NCI-H2171 (cell line): ENCODE measurements around the gene CIB2.

Experiments
- DNase-seq: peaks from one replicate; lab custom pipeline; 2025; lab: John Stamatoyannopoulos, UW

CIB2 gene

DNA sequence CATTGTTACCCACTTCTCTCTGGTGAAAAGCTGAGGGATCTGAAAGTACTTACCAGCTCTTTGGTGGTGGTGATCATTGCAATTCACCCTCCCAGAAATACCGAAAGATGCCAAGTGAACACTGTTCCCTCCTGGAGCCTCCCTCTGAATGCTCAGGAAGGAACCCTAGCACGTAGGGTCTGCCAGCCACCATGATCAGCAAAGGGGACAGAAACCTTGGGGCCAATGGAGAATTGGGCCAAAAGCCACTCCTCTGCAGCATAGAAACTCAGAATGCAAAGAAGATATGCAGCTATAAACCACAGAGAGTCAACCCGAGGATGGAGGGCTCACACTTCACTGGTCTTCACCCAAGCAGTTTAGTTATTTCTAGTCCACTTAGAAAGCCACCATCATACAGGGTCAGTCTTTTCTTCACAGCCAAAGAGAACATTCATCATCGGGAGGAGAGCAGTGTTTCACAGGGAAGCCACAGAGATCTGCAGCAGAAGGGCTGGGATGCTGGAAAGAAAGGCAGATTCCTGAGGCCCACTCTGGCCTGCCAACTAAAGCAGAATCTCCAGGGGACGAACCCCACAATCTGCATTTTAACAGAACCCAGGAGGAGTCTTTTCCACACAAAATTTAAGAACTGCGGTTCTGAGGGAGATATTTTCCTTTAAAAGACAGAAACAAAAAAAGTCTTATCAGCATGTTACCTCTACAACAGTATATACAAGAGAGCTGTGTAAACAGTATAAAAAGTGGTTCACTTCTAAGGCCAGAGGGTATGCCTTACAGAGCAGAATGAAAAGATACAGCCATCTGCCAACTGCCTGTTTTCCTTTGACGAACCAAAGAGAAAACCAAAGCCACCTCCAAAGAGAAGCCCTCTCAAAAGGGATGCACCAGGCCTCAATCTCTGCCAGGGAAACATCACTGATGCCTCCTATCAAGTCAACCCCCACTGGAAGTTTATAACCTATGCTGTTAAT is 65.0 kb downstream of the CIB2 start:
- no peak for DNase-seq

DNA sequence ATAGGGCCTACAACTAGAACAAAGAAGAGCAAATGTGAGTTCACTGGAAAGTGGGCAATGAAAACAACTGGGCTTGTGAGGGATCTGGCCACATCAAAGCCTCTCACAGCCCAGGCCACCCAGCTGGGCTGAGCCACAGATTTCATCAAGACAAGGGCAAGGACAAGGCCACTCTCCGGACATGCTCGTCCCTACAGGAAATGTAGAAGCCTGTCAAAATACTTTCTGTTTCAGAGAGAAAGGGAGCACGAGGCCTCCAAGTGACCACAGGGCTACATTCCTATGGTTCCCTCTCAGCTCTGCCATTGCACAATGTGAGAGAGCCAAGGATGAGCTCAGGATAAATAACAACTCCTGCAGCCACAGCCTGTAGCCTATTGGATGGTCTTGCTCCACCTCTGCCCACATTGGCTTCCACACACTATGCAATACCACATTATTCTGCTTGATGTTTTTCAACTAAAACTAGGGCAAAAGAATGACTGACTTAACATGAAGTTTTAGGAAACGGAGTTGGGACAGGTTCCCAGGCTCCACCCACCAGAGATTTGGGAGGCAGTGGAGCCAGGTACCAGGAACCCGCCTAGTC is 65.9 kb downstream of the CIB2 start:
- no peak for DNase-seq

DNA sequence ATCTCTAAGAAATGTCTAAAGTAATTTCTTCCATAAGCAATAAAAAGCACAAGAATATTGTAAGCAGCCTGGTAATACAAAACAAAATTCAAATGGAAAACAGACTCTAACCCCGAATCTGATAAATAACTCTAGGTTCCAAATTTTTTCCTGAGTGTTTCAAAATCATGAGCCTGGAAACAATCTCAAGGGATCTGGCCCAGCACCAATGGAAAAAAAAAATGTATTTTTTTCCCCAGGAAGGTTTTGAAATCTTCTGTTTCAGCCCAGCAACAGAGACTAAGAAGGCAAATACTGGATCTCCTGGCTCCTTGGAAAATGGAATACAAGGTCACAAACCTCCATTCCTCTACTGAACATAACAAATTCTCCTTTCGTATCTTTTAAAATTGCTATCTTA is 66.7 kb downstream of the CIB2 start:
- no peak for DNase-seq

DNA sequence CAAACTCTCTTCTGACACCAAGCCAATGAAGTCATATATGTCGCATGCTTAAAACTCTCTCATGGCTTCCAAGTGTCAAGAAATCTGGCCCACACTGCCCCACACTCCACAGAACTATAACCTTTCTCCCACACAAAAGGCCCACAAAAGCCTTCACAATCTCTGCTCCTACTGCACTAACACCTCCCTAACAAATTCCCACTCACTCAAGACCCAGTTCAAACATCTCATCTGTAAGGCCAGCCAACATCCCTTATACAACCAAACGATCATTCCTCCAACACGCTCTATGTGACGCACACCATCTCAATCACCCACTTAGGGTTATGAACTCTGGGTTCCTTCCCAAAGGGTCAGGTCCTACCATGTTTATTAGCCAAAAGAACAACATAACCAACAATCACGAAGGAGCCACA is 67.3 kb downstream of the CIB2 start:
- no peak for DNase-seq

DNA sequence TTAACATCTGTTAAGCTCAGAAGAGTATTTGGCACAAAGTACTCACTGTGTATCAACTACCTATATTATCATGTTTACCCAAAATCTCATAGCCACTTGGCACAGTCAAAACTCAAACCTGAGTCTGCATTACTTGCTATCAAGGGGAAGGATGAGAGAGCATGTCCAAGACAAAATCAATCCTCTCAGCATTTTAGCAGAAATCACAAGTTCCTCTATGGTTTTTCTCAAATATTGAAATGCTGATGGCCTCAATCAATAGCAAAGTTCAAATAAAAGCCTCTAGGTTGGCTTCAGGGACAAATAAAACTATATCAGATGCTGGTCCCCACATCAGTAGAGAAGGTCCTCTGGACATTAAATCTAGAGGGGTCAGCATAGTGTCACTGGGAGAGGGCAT is 68.0 kb downstream of the CIB2 start:
- no peak for DNase-seq

DNA sequence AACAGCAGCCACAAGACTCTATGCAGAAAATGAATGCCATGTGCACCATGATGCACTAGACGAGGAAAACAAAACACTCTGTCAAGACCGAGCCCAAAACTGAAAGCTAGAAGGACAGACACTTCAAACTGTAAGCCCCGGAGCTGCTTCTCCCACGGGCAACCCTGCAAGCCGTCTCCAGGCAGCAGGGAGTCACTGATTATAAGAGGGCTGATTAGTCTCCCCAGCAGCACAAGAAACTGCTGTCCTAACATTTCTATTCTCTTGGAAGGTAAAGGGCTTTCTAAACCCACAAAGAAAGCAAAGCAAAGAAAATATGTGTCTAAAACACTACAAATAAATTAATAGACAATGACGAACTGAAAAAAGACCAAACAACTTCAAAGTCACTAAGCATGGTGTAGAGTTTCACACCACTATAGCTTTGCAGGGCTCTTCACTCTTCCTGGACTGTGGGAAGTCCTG is 69.2 kb downstream of the CIB2 start:
- no peak for DNase-seq

DNA sequence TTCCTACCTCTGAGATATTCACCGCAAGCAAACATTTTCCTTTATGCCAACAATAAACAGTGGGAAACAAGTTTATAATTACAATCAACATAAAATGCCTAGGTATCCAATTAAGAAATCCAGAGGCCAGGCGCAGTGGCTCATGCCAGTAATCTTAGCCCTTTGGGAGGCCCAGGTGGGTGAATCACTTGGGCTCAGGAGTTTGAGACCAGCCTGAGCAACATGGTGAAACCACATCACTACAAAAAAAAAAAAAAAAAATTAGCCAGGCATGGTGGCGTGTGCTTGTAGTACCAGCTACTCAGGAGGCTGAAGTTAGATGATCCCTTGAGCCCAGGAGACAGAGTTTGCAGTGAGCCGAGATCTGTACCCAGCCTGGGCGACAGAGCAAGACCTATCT is 71.0 kb downstream of the CIB2 start:
- no peak for DNase-seq

DNA sequence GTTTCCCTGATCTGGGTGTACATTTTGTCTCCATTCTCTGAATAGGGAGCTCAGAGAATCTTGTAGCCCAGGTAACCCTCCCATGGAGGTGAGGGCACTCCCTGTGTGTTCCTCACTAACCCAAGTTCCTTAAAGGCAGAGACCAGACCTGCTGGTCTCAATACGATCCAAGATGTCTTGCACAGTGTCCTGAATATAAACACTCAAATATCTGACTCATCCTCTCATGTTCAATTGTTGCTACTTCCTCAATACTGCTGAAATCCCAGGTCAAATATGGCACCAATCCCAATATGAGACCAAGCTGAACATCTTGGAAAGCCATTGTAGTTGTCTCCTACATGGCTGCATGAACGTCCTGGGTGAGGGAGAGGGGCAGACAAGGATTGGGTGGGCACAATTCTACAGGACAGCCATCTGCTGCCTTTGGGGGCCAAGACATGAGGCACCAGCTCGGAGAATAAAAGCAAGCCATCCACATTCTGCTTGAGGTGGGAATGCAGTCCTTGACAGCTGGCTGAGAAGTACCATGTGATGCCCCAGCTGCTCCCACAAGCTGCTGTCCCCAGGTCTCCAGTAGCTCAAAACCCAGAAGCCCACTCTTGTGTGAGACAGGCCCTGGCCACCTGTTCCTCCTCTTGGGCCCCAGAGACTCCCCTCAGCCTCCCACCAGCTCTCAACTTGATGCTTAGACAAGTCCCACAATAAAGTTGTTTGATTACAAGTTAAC is 72.0 kb downstream of the CIB2 start:
- peak; percentile 89 for DNase-seq

DNA sequence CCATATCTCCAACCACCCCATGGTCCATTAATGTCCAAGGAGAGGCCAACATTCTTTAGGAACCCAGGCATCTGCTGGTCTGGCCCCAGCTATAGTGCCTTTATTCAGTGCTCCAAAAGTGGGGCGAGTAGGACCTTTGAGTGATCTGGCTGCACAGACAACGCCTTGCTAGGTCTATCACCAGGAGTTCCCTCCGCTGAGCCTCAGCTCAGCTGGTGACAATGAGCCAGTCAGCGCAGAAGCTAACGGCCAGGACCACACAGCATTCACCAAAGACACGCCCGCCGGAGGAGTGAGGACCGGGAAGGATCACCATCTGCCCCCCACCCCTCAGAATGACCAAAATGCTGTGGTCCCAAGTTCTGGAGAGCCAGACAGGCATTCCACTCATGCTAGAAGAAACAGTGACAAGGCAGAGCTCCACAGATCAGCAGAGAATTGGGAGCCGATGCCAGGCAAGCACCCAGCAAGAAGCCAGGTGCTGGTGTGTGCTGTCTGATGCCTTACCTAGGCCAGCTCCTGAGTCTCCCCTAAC is 72.8 kb downstream of the CIB2 start:
- no peak for DNase-seq

DNA sequence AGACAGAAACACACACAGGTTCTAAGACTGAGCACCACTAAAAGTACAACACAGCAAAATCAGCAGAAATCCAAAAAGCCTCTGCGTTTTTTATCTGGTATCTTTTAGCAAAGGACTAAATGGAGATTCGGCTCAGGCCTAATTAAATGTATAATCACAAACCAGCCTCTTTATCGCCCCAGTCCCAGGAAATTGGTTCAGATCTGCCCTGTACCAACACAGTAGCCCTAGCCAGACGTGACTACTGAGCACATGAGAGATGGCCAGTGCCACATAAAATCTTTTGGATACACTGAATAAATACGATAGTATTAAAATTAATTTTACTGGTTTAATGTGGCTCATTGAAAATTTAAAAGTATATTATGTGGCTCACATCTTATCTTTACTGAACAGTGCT is 73.4 kb downstream of the CIB2 start:
- no peak for DNase-seq

DNA sequence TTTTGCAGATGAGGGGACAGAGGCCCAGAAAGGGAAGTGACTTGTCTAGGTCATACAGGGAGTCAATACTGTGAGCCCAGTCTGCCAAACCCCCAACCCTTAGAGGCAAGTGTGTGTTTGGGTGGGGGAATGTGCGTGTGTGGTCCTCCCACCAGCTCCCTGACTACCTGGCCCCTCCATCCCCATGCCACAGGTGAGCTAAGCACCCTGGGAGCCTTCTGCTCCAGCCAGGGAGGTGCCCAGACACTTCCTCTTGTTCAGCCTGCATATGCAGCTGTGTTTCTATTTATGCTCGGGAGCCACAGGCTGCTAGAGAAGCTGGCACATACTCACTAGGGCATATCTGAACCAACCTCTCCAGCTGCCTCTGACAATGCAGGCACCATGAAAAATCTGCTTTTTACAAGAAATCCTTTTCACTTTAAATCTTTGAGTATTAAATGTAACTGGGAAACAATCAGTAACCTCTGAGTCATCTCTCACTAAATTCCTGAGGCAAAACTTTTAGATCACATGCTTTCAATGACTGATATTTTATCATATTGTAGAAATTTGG is 74.5 kb downstream of the CIB2 start:
- DNase-seq: no peak

DNA sequence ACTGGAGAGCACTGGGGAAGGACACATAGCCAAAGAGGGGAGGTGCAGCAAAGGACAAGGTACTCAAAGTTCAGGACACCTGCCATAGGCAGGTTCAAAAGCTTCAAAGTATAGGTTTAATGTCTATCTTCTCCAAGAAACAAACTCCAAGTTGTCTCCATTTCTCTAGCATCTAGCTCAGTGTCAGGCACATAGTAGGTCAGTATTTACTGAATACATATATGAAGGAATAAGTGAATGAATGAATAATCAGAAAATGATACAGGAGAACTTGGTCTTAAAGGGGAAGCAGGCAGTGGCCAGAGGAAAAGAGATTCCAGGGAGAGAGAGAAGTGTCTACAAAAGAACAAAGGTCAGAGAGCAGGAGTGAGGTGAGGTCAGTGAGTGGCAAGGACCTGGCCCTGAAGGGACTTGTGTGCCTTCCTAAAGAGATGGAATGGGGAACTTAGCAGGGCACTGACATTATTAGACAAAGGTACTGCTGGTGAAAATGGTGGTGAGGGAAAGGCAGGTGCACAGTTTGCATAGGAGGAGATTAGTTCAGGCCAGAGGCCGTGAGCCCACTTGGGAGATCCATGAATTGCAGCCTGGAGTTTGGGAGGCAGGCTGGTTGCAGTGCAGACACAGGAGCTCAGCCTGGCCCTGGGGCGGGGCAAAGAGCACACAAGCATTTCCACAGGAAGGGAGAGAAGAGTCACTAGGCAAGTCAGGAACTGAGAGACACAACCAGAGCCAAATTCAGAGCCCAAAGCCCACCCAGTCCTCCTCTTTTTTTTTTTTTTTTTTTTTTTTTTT is 75.1 kb downstream of the CIB2 start:
- no peak for DNase-seq

DNA sequence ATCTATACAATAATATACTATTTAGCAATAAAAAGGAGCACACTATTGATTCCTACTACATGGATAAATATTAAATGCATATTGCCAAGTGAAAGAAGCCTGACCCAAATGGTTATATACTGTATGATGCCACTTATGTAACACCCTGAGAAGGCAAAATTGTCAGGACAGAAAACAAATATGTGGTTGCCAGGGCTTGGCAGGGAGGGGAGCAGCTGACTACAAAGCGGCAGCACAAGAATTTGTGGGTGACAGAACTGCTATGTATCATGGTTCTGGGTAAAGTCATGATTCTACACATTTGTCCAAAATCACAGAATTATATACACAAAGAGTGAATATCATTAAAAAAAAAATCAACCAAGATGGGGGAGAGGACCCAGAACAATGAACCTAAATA is 76.3 kb downstream of the CIB2 start:
- DNase-seq: no peak
